Gastrocnemius medialis (tissue), 4 donors: Measurements from ENCODE around the gene AP3B2. TPM values are rescaled to one million over a fixed set of nuclear protein-coding genes. Genes with fewer than 3 reads are reported as not detected.
"Not testable (repeated sequence)": the region's sequence is repeated elsewhere in the genome, so short reads cannot be mapped to it uniquely, and the experiment has no call there.

Source experiments
- ATAC-seq, 2 donors: fragments of 150-250 bp; one replicate each; pipeline ENCODE4 v1.9.1; 2016
- DNase-seq, 2 donors: peaks; one replicate each; pipeline ENCODE4 v3.0.0-alpha.2; 2019
- H3K27ac ChIP-seq, 4 donors: fragments of 200-600 bp; sonication (generic); 1 replicate in 1 of 4; 2 replicates in 3 of 4; pipeline ENCODE4 v1.5.1; 2016 to 2018; ENCODE audit warnings: mild to moderate bottlenecking in 2 of 4, moderate library complexity in 1 of 4
- H3K27me3 ChIP-seq, 3 donors: fragments of 200-600 bp; sonication (generic) in 2 of 3; 1 replicate in 1 of 3; 2 replicates in 2 of 3; pipeline versions ENCODE4 v1.5.1 to v1.6.0; 2016 to 2019; ENCODE audit warnings: mild to moderate bottlenecking in 1 of 3, moderate library complexity in 1 of 3
- H3K36me3 ChIP-seq, 2 donors: fragments of 200-600 bp; sonication (generic) in 1 of 2; one replicate each; pipeline ENCODE4 v1.5.1; 2017 to 2018
- H3K4me1 ChIP-seq, 2 donors: fragments of 200-600 bp; sonication (generic) in 1 of 2; one replicate each; pipeline ENCODE4 v1.5.1; 2016 to 2017; ENCODE audit warnings: mild to moderate bottlenecking in 2 of 2
- H3K4me3 ChIP-seq, 4 donors: fragments of 200-600 bp; sonication (generic) in 3 of 4; 1 replicate in 1 of 4; 2 replicates in 3 of 4; pipeline ENCODE4 v1.5.1; 2016 to 2019; ENCODE audit warnings: mild to moderate bottlenecking in 2 of 4
- H3K9me3 ChIP-seq, 3 donors: fragments of 200-600 bp; sonication (generic) in 2 of 3; 1 replicate in 1 of 3; 2 replicates in 2 of 3; pipeline ENCODE4 v1.5.1; 2016 to 2019
- POLR2A ChIP-seq, 2 donors: fragments of 450-650 bp; IDR thresholded peaks; one replicate each; pipeline ENCODE4 v1.6.1; 2017; ENCODE audit warnings: antibody characterized with exemption in 2 of 2, mild to moderate bottlenecking in 2 of 2, moderate library complexity in 2 of 2
- in situ Hi-C, 4 donors: fragments of 200-750 bp; cut with MboI; loops; one replicate each; pipeline versions ENCODE4 v1.15.0 to v1.8.0; 2017; ENCODE audit warnings: low sequenced_read_pairs in 4 of 4
- intact Hi-C: fragments of 100-400 bp; cut with DNase I; formaldehyde crosslinking; loops from one replicate; pipeline ENCODE4 v1.15.1; 2023; ENCODE audit warnings: low total_unique reads
- total RNA-seq, 4 donors: library from RNA; depleted of rRNA; stranded (reverse); fragments of >200 nt; gene quantifications; one replicate each; pipeline versions ENCODE4 v1.1.0 to v1.2.3, GENCODE V29; 2016
- TF ChIP-seq, protein P1 (sequence below), 5 experiments: fragments of 450-650 bp in 3 of 5; fragments of 200-600 bp in 2 of 5; sonication (generic) in 2 of 5; IDR thresholded peaks in 4 of 5; conservative IDR thresholded peaks in 1 of 5; 1 replicate in 4 of 5; 2 replicates in 1 of 5; pipeline ENCODE4 v1.5.1; 2016 to 2019; ENCODE audit warnings: antibody characterized with exemption in 5 of 5, mild to moderate bottlenecking in 3 of 5, moderate library complexity in 3 of 5

AP3B2 gene
- total RNA-seq, 4 donors from 2014 or later, result 0.32 TPM; not detected in 3

DNA sequence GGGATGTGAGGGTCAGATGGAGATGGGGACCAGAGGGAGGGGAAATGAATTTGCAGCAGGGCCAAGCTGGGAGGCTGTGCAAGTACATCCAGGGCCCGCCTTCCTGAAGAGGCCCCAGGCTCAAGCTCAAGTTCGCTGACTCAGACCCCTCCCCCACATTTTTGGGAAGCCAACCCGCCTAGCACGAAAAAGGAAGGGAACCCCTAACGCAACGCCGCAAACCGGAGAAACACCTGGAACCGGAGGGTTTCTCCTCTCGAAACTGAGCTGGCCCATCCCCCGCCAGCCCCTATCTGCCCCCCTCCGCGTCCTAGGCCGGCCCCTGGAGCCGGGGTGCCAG lies 624 bp downstream of the AP3B2 start:
- Histone ChIP-seq H3K27ac (no peak overlapping the region), H3K9me3 (no peaks in the 10 kb centered on the region), H3K4me1 (peaks cover 3 to 8% of the 10 kb centered on the region in 2 donors), H3K27me3 (peaks cover 14 to 16% (median 15%) of the 10 kb centered on the region in 3 donors), H3K4me3 (peak overlapping the region; percentile 59 to 93 (median 68)), H3K36me3 (no peaks in the 10 kb centered on the region)
- ATAC-seq (peak; percentile 6 to 12), DNase-seq (no peak)
- TF ChIP-seq POLR2A (IDR thresholded peaks at IDR 0.05), result no peak
- TF ChIP-seq, protein P1, sequence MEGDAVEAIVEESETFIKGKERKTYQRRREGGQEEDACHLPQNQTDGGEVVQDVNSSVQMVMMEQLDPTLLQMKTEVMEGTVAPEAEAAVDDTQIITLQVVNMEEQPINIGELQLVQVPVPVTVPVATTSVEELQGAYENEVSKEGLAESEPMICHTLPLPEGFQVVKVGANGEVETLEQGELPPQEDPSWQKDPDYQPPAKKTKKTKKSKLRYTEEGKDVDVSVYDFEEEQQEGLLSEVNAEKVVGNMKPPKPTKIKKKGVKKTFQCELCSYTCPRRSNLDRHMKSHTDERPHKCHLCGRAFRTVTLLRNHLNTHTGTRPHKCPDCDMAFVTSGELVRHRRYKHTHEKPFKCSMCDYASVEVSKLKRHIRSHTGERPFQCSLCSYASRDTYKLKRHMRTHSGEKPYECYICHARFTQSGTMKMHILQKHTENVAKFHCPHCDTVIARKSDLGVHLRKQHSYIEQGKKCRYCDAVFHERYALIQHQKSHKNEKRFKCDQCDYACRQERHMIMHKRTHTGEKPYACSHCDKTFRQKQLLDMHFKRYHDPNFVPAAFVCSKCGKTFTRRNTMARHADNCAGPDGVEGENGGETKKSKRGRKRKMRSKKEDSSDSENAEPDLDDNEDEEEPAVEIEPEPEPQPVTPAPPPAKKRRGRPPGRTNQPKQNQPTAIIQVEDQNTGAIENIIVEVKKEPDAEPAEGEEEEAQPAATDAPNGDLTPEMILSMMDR (IDR thresholded peaks at IDR 0.05 in 4 of 5, conservative IDR thresholded peaks at IDR 0.05 in 1 of 5), result no peak
- in situ Hi-C loops, result loop anchor here in 1 of 4 donors (25.0 kb wide), 1 partner anchor 97 kb away; no protein-coding TSS in a partner anchor
- intact Hi-C loops, result no loop called here

DNA sequence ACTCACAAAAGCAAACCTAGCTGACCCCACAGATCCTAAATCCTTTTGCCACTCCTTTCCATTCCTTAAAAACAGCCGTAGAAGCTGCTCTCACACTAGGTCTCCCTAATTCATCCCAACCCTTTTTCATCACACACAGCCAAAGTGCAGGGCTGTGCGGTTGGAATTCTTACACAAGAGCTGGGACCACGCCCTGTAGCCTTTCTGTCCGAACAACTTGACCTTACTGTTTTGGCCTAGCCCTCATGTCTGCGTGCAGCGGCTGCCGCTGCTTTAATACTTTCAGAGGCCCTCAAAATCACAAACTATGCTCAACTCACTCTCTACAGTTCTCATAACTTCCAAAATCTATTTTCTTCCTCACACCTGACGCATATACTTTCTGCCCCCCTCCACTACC lies 3.8 kb downstream of the AP3B2 start:
- DNase-seq, H3K9me3 ChIP-seq, H3K4me3 ChIP-seq, H3K27ac ChIP-seq, intact Hi-C loops, H3K36me3 ChIP-seq, H3K4me1 ChIP-seq, ATAC-seq: not testable (repeated sequence)
- in situ Hi-C loops, result loop anchor here in 1 of 4 donors (25.0 kb wide), 1 partner anchor 94 kb away; no protein-coding TSS in a partner anchor
- H3K27me3 ChIP-seq, result peaks cover 10 to 12% (median 11%) of the 10 kb centered on the region in 3 donors

DNA sequence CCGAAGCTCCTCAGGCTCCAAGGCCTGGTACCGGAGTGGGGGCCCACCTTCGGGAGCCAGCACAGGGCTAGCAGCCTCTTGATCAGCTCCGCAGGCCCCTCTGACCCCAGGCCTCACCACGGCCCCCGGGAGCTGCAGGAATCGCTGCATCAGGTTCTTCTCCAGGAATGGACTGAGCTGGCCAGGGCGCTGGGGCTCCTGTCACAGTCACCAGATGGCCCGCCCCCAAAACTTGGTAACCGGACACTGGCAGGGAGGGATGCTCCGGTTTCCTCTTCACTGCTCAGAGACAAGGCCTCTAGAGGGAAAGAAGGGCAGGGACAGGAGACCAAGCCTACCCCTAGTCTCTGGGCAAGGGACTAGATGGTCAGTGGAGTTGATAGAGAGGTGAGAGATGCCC lies 9.9 kb downstream of the AP3B2 start:
- H3K27ac ChIP-seq, result no peak overlapping the region
- no peaks in the 10 kb centered on the region for H3K4me1 ChIP-seq
- TF ChIP-seq POLR2A (IDR thresholded peaks at IDR 0.05), result no peak
- TF ChIP-seq, protein P1 (IDR thresholded peaks at IDR 0.05 in 4 of 5, conservative IDR thresholded peaks at IDR 0.05 in 1 of 5), result no peak
- intact Hi-C loops, result no loop called here
- no peaks in the 10 kb centered on the region for H3K9me3 ChIP-seq
- H3K36me3 ChIP-seq, result no peaks in the 10 kb centered on the region
- in situ Hi-C loops, result loop anchor here in 1 of 4 donors (25.0 kb wide), 1 partner anchor 87 kb away; no protein-coding TSS in a partner anchor
- no peak overlapping the region for H3K4me3 ChIP-seq
- H3K27me3 ChIP-seq, result peaks cover 0 to 4% (median 0%) of the 10 kb centered on the region in 3 donors
- ATAC-seq, result no peak
- no peak for DNase-seq

DNA sequence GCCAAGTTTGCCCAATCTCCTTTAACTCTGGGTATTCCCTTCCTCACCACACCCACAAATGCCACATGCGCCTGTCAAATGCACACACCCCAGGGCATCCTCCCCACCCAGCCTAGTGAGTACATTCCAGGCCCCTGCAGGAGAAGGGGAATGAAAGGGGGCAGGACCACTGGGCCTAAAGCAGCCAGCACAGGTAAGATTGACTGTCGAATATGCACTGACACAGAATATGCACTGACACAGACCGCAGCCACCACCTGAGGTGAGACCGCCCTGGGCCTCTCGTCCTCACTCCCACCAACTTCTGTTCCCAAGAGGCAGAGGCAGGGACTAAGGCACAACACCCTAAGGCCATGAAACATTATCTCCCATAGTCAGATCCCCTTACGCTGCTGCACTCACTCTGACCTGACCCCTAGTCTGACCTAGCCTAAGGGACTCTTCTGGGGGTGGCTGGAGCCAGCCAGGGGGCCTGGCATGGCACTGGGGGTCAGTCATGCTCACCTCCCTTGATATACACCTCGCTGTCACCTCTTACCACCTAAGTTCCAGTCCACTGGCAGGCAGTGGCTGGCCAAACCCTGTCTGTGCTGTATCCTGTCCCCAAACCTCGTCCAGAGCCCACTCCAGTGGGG lies 10.8 kb downstream of the AP3B2 start:
- Histone ChIP-seq H3K36me3 (no peaks in the 10 kb centered on the region), H3K27me3 (no peaks in the 10 kb centered on the region), H3K9me3 (no peaks in the 10 kb centered on the region), H3K4me3 (no peak overlapping the region), H3K4me1 (no peaks in the 10 kb centered on the region), H3K27ac (no peak overlapping the region)
- intact Hi-C loops, result no loop called here
- in situ Hi-C loops, result no loop called here
- no peak for TF ChIP-seq POLR2A (IDR thresholded peaks at IDR 0.05)
- TF ChIP-seq, protein P1 (IDR thresholded peaks at IDR 0.05 in 4 of 5, conservative IDR thresholded peaks at IDR 0.05 in 1 of 5), result no peak
- no peak for ATAC-seq
- DNase-seq, result no peak

DNA sequence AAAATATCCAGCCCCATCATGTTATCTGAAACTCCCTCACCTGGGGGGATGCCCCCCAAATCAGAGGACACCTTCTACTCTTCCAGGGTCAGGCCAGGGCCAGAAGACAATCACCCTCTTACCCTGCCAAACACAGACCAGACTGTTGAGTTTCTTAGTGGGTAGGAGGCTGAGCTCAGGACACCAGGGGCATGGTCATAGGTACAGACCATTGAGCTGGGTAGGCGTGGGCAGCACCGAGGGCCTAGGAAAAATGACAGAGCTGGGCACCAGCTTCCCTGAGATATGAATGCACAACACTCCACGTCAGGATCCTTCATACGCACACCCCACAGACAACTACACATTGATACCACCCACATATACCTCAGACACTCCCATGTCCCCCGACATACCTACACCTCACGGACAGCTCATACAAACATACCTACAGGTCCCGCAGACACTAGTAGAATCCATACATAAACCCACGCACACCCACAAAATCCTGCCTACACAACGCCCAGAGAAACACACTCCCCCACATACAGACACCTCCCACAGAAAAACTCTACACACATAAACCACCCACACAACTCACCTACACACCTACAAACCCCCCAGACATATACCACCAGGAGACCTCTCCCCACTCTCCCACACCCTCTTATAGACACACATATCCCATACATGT lies 11.8 kb downstream of the AP3B2 start:
- H3K4me1 ChIP-seq, result no peaks in the 10 kb centered on the region
- ATAC-seq, result no peak
- intact Hi-C loops, result no loop called here
- H3K36me3 ChIP-seq, result no peaks in the 10 kb centered on the region
- TF ChIP-seq, protein P1 (IDR thresholded peaks at IDR 0.05 in 4 of 5, conservative IDR thresholded peaks at IDR 0.05 in 1 of 5), result no peak
- TF ChIP-seq POLR2A (IDR thresholded peaks at IDR 0.05), result no peak
- no peaks in the 10 kb centered on the region for H3K27me3 ChIP-seq
- H3K27ac ChIP-seq, result no peak overlapping the region
- H3K4me3 ChIP-seq, result no peak overlapping the region
- H3K9me3 ChIP-seq, result no peaks in the 10 kb centered on the region
- in situ Hi-C loops, result no loop called here
- DNase-seq, result no peak
